GM21367 (cell line): ENCODE results near the gene APPL2.

Source experiments
- ATAC-seq: cut with Tn5 transposase; IDR thresholded peaks from one replicate; pipeline ENCODE4 v1.9.1; 2021; ENCODE audit not compliant: unreplicated experiment

The APPL2 gene, protein sequence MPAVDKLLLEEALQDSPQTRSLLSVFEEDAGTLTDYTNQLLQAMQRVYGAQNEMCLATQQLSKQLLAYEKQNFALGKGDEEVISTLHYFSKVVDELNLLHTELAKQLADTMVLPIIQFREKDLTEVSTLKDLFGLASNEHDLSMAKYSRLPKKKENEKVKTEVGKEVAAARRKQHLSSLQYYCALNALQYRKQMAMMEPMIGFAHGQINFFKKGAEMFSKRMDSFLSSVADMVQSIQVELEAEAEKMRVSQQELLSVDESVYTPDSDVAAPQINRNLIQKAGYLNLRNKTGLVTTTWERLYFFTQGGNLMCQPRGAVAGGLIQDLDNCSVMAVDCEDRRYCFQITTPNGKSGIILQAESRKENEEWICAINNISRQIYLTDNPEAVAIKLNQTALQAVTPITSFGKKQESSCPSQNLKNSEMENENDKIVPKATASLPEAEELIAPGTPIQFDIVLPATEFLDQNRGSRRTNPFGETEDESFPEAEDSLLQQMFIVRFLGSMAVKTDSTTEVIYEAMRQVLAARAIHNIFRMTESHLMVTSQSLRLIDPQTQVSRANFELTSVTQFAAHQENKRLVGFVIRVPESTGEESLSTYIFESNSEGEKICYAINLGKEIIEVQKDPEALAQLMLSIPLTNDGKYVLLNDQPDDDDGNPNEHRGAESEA

DNA sequence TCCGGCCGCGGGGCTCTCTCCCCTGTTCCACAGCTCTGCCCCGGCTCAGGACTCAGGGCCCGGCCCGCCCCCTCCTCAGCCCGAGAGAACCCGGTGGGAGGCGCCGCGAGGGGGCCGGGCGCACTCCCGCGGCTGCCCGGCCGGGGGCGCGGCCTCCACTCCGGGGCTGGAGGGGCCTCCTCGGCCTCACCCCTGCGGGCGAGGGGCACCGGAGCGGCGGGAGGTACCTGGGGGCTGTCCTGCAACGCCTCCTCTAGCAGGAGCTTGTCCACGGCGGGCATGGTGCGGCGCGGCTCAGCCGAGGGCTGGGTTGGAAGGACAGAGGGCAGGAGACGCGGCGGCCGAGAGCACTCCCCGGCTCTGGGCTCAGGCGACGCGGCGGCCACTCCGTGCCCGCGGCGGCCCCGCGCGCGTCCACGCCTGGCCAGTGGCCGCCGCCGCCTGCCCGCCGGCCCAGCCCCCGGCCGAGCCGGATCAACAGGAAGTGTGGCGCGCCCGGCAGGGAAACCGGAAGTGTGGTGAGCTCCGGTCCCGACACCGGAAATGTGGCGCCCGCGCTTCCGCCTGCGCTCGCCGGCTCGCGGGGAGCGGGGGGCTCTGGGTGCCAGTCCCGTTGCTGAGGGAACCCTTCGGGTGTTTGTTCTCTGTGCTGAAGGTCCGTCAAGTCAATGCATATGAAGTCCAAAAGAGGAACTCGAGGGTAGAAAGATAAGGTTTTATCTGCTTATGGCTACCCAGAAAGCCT is at the start of gene APPL2:
Gene APPL2 (minus strand): TSS at position 443 of the 745 bp plus-strand sequence. CDS start 162 bp downstream, at position 281.
- ATAC-seq, result peak; percentile 82

DNA sequence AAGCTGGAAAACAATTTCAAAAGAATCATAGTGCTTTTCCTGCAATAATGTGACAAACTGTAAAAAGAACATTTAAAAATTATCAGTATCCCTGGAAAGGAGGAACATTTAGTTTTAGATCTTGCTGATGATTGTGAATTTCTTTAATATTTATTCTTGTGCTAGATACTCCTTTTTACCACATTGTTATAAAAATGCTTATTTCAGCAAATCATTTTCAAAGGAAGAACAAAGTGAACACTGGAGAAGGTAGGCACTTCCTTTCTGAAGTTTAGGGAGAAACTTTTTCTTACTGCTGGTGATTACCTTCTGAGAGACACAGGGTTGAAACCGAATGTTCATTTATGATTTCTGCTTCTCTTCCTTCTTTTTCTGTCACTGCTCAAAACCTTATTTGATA is 49.4 kb upstream of the APPL2 start:
- no peak for ATAC-seq

DNA sequence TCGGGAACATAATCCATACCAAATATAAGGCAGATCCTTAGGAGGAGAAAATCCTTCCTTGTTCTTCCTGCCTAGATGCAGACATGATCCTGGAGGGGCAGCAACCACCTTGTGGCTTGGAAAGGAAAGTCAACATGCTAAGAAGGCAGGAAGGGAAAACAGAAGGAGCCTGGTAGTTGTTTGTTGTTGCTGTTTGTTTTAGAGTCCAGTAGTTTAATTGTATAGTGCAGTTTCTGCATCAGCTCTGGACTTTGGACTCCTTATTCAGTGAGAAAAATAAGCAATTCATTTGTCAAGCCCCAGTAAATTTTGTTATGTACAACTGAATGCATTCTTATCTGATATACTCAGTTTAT is 45.7 kb upstream of the APPL2 start:
- ATAC-seq, result no peak

DNA sequence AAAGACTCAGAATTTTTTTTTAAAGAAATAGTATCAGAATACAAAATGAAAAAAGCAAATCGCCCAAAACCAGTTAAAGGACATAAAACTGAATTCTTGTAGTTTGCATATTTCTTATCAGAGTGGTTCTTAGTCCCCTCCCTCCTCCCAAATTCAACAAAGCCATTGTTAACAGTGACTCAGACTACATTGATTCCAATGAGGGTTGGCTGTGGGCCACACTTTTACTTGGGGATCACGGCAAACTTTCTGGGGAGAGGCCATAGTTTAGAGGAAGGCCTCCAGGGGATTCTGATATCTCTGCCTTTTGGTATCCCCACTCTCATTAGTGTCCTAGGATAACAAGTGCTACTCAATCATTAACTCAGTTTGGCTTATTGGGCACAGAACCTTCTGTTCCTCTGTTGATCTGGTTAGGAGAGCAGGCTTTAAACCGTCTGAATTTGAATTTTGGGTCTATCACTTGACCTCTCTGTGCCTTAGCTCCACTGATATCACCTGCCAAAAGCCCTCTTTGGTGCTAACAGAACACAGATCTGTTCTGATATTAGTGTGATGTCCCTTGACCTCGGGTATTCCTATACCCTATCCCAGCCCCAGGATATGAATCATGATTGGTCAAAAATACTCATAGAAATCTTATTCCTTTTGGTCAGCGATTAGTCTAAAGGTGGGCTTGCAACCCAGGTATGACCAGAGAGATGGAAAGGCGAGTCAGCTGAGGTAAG is 45.2 kb upstream of the APPL2 start:
- no peak for ATAC-seq

DNA sequence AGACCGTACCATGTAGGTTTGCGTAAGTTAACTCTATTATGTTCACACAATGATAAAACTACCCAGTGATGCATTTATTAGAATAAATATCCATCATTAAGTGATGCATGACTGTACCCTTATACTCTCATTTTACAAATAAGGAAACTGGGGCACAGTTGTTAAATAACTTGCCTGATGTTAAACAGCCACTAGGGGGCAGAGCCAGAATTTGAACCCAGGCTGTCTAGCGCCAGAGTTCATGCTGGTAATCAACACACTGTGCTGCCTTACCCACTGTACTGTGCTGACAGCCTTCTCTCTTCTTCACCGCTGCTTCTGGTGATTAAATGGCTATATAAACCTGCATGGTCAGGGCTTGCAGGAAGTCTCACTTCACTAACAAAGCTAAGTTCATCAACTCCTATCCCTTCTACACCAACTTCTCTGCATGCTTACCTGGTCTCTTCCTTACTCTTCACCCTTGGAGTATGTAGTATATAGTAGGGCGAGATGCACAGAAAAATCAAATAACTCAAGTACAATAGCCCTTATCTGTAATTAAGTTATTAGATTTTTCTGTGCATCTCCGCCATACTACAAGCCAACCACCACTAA is 43.6 kb upstream of the APPL2 start:
- ATAC-seq, result peak; percentile 51

DNA sequence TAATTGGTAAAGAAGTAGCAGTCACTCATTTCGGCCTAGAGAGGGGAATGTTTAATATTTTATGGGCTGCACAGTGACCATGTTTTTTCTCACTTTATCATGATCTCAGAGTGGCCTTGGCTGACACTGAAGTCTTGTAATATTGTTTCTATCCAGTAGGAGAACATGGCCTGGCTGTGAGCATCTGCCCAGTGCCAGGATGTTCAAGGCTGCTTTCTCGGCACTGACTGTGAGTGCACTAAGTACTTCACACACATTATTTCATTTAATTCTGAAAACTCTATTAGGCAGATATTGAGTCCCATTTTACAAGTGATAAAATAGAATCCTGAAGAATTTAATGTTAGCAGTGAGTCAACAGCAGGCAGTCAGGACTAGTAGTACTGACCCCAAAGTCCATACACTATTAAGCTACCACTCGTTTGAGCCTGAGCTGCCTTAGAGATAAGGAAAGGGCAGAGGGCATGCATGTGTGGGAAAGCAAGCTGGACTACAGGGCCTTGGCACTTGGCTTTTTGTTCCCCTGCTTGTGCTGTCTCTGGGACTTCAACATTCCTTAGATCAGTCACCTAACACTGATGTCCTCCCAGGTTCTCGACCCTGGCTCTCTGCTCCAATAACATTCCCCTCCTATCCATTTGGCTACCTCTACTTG is 42.2 kb upstream of the APPL2 start:
- no peak for ATAC-seq

DNA sequence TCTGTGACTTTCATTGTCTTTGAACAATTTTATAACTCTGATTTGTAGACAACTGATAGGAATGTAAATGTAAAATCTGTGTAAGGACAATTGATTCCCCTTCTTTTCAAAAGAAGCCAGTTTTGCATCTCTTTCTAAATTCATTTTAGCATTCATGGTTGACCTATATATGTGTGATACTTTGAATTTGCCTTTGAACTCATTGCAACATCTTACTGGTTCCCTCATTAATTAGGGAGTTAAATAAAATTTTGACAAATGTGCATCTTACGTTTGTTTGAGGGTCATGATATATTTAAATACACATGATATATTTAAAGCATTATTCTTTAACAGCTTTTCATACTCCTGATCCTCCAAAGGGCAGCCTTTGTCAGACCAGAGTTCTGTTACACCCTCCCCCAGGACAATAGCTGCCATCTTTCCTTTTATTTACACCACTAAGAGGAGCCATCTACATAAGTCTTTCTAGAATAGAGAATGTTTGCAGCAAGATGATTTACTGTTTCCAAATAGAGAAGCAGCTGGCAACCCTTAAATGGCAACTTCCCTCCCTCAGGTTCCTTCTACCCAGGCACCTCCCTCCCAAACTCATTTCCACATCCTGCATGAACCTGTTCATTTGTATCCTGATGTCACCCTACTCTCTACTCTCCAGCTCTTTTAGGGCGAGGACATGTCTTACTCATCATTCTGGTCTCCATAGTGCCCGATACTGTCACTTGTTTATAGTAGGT is 40.2 kb upstream of the APPL2 start:
- ATAC-seq, result no peak

DNA sequence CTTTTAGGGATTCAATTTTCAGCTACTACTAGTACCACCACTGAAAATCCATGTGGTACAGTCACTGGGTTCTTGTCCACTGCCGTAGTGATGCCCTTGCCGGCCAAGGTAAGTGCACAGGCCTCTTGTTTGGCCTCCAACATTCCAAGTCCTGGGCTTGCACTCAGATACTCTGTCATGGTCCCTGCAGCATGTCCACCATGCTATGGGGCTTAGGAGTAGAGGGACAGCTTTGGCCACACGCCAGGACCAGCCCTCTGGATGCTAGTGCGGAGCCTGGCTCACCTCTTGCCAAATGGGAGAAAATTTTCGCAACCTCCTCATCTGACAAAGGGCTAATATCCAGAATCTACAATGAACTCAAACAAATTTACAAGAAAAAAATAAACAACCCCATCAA is 38.6 kb upstream of the APPL2 start:
- ATAC-seq, result no peak

DNA sequence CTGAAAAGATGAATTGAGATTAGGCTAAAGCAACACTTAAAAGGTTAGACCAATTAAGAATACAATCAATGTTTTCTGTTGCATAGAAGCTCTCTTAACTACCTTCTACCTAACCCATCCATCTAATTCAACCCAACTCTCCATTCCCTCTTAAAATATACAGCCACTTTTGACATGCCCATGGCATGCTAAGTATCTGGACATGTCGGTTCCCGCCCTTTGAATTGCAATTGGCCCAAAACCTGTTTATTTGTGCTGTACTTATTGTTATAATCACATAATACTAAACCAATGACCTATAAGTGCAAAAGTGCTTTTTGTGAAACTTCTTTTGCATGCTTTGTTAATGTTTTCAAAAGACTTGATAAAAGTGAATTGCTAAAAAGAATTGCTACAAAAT is 37.6 kb upstream of the APPL2 start:
- no peak for ATAC-seq

DNA sequence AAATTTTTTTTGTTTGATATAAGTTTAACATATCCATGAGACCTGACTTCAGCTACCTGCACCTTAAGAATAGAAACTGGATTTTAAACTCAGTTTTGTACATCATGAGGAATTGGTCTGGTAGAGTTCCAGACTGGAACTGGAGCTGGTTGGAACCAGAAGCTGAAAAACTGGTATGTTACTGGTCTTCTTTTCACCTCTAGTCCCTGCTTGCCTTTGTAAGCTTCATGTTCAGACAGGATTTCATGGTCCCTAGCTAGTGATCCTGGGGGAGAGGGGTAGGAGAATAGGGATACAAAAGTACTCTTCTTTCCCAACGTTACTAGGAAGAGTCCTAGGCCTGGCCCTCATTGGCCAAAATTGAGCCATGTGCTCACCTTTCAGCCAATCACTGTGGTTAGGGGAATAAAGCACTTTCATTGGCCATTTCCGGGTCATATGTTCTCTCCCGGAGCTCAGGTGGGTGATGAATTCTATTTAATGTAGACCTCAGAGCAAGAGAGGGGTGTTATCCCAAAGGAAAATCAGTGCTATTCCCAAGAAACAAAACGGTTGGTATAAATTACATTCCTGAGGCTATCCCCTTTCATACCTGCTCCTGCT is 36.9 kb upstream of the APPL2 start:
- ATAC-seq, result no peak

DNA sequence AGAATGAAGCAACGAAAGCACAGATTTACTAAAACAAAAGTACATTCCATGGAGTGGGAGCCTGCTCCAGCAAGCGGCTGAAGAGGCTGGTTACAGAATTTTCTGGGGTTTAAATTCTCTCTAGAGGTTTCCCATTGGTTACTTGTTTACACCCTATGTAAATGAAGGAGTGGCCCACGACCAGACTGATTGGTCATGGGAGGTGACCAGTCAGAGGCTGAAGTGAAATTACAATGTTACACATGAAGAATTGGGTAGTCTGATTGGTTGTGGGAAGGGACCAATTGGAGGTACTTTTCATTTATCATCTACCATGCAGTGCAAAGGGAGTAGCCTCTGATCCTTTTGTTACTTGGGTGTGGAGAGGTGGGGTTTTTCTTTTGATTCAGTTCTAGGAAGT is 36.2 kb upstream of the APPL2 start:
- ATAC-seq, result no peak

DNA sequence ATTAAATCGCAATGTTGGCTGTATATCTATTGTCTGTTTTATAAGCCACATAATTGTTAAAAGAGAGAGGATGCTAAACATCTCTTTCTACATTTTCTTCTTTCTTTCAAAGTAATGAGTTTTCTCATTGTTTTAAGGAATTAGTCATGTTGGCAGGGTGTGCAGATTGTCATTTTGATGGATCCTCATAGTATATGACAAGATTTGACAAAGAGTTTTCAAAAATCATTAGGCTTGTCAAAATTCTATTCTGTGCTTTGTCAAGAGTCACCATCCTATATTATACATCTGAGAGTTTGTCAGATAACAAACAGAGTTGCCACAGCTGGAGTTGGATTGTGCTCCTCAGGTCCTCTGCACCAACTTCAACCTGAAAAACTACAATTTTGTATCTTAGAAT is 35.4 kb upstream of the APPL2 start:
- ATAC-seq, result no peak

DNA sequence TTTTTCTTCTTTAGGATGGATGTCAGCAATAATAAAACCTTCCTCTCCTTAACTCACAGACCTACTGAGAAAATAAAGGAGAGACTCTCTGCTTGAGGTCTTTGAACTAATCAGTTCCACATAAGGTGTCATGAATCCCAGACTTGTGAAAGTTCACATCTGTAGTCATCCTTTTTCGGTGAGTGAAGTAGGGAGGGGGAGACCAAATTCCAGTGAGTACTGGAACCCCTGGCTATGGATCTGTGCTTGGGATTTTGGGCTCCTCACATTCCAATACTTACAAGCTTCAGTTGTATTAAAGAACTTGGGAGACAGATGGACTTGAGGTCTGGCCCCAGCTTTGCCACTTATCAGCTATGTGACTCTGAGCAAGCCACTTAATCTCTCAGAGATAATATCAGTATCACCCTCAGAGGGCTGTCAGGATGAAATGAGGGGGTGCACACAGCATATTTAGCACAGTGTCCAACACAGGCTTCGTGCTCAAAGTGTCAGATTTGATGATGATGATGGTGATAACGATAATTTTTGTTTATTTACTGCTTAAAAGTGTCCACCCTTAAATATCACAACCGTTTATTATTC is 34.8 kb upstream of the APPL2 start:
- ATAC-seq, result no peak

DNA sequence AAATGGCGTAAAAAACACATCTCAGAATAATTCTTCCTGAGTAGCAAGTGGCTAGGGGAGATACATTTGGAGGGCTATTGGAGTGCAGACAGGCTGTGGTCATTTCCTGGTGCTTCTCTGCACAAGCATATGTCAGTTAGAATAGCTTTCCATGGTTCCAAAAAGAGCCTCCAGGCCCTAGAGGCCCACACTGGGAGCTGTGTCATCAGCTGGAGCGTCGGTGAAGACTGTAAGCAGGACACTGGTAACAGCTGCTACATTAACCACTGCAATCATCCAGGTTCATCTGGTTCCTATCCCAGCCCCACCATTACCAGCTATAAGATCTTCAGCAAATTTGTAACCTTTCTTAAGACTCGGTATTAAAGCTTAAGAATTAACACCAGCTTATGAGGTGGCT is 31.7 kb upstream of the APPL2 start:
- ATAC-seq, result no peak

DNA sequence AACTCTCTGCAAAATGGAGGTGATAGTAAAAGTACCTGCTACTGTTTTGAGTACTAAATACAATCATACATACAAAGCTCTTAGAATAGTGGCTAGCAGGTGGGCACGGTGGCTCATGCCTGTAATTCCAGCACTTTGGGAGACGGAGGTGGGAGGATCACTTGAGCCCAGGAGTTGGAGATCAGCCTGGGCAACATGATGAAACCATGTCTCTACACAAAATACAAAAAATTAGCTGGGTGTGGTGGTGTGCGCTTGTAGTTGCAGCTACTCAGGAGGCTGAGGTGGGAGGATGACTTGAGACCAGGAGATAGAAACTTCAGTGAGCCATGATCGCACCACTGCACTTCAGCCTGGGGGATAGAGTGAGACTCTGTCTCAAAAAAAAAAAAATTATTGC is 28.8 kb upstream of the APPL2 start:
- no peak for ATAC-seq

DNA sequence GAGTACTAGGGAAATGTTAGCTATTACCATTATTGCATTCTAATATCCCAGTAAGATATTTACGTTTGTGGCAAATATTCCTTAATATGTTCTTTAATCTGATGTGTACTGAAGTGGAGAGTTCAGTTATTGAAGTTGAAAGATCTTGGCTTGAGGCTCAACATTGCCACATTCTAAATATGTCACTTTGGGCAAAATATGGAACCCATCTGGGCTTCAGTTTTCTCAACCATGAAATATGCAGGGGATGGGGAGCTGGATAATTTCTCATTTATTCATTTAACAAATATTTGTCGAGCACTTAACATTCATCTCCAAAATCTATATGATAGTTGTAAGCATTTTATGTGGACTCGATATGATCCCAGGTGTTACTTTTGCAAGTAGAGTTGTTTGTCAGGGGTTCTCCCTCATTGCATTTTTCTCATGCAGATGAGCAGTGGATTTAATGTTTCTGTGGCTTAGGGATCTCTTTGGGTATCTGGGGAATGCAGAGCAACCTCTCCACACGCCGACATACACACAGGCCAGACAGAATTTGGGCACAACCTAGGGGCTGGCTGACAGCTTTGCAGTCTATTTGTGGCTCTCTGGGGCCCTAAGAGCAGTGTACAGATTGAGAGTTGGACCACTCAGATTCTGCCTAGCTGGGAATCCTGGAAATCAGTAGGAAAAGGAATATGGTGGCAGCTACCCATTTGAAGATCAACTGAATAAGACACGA is 26.6 kb upstream of the APPL2 start:
- no peak for ATAC-seq

DNA sequence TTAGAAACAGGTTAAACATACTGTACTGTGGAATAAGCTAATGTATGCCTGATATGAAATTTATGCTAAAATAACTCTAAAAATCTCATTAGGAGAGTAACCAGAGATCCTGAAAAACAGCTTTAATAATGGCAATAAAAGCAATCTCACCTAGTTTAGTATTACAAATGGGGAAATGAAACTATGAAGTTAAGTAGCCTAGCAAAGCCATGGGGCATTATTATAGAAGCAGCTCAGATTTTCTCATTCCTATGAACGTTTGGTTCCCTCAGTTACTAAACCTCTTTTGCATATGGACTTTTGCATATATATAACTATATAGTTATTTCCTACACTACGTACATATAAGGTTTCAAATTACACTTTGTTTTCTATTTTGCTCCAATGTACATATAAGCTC is 25.0 kb upstream of the APPL2 start:
- no peak for ATAC-seq

DNA sequence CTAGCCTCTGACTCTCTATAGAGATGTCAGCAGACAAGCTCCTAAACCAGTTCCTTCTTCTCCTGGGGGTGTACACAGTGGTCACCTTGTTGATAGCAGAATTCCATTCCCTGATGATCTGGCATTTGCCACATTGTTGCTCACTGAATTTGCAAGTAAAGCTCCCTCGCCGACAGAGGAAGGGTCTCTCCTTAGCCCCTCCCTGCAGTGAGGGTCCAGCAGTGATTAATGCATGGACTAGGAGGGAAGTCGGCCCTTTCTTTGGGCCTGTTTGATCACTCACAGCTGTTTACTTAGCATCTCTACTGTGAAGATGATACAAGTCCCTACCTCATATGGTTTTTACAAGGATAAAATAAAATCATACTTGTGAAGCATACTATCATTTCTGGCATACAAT is 23.3 kb upstream of the APPL2 start:
- ATAC-seq, result no peak
